ENCODE measurements around the gene LEMD2. TPM values are rescaled to one million over a fixed set of nuclear protein-coding genes. Genes with fewer than 3 reads are reported as not detected.

Gene LEMD2
- total and polyA plus RNA-seq, 11 donors: 21.2 to 51.3 (median 25.9) TPM

GRCh38 chr6:33813246-33813904 lies 24.4 kb upstream of the LEMD2 start:
- 63 to 71% (median 68%) methylated on average over 12 to 16 of the region's 16 CpGs for WGBS, 4 donors
- H3K27me3 ChIP-seq: peaks cover 2 to 48% (median 30%) of the 10 kb centered on the region in 9 donors
- H3K4me1 ChIP-seq: peaks cover 0 to 6% (median under 1%) of the 10 kb centered on the region in 12 donors
- intact Hi-C loops (cut with DNase I): loop anchor here in 1 of 10 donors (5.0 kb wide), 1 partner anchor 41 kb away; no protein-coding TSS in a partner anchor
- ATAC-seq (no peak), DNase-seq (no peak)
- H3K4me3 ChIP-seq: no peak overlapping the region
- no peaks in the 10 kb centered on the region for H3K9me3 ChIP-seq
- H3K27ac ChIP-seq: no peak overlapping the region
- TF ChIP-seq POLR2A (IDR thresholded peaks at IDR 0.05): no peak
- no peak for TF ChIP-seq CTCF (IDR thresholded peaks at IDR 0.05)
- no peaks in the 10 kb centered on the region for H3K36me3 ChIP-seq

GRCh38 chr6:33812669-33813068 lies 23.7 kb upstream of the LEMD2 start:
- H3K4me1 ChIP-seq: peaks cover 0 to 13% (median 8%) of the 10 kb centered on the region in 12 donors
- WGBS, 4 donors: 3 to 11% (median 4%) methylated on average over 7 to 11 of the region's 11 CpGs
- TF ChIP-seq CTCF (IDR thresholded peaks at IDR 0.05) (peak in 6 of 12 donors; percentile 15 to 51 (median 29)), POLR2A (IDR thresholded peaks at IDR 0.05) (no peak)
- intact Hi-C loops (cut with DNase I): loop anchor here in 1 of 10 donors (5.0 kb wide), 1 partner anchor 40 kb away; no protein-coding TSS in a partner anchor
- DNase-seq (peak in 4 of 5 donors; percentile 25 to 49 (median 36)), ATAC-seq (peak in 3 of 4 donors; percentile 48 to 62 (median 49))
- H3K27me3 ChIP-seq: peaks cover 2 to 51% (median 25%) of the 10 kb centered on the region in 9 donors
- no peak overlapping the region for H3K27ac ChIP-seq
- no peaks in the 10 kb centered on the region for H3K9me3 ChIP-seq
- no peaks in the 10 kb centered on the region for H3K36me3 ChIP-seq
- no peak overlapping the region for H3K4me3 ChIP-seq

GRCh38 chr6:33809594-33809993 lies 20.7 kb upstream of the LEMD2 start:
- H3K4me3 ChIP-seq: no peak overlapping the region
- H3K4me1 ChIP-seq: peaks cover 0 to 18% (median 13%) of the 10 kb centered on the region in 12 donors
- H3K27ac ChIP-seq: no peak overlapping the region
- no peaks in the 10 kb centered on the region for H3K36me3 ChIP-seq
- TF ChIP-seq CTCF (IDR thresholded peaks at IDR 0.05) (no peak), POLR2A (IDR thresholded peaks at IDR 0.05) (no peak)
- H3K9me3 ChIP-seq: no peaks in the 10 kb centered on the region
- peak in 1 of 5 donors; percentile 25 for DNase-seq
- no peak for ATAC-seq
- WGBS, 4 donors: 22 to 38% (median 27%) methylated on average over 2 of the region's 2 CpGs
- peaks cover 2 to 38% (median 20%) of the 10 kb centered on the region in 9 donors for H3K27me3 ChIP-seq
- intact Hi-C loops (cut with DNase I): no loop called here

- no peak overlapping the region for H3K4me3 ChIP-seq
- H3K36me3 ChIP-seq: no peaks in the 10 kb centered on the region
- peaks cover 0 to 18% (median 13%) of the 10 kb centered on the region in 12 donors for H3K4me1 ChIP-seq
- no peak overlapping the region for H3K27ac ChIP-seq
- H3K9me3 ChIP-seq: no peaks in the 10 kb centered on the region
- peaks cover under 1 to 37% (median 14%) of the 10 kb centered on the region in 9 donors for H3K27me3 ChIP-seq
- DNase-seq (no peak), ATAC-seq (peak in 1 of 4 donors; percentile 16)
- WGBS, 4 donors: 35 to 56% (median 44%) methylated on average over 8 of the region's 8 CpGs
- no peak for TF ChIP-seq CTCF (IDR thresholded peaks at IDR 0.05)
- TF ChIP-seq POLR2A (IDR thresholded peaks at IDR 0.05): no peak
- intact Hi-C loops (cut with DNase I): no loop called here
Observed at GRCh38 chr6:33808641-33809180, 19.8 kb upstream of the LEMD2 start.

All from heart left ventricle (tissue), 16 donors.